HG02642 (cell line): ENCODE results near the gene AUTS2.

Experiments used
- ATAC-seq: cut with Tn5 transposase; IDR thresholded peaks from one replicate; pipeline ENCODE4 v1.9.1; 2021; ENCODE audit warnings: mild to moderate bottlenecking; ENCODE audit not compliant: unreplicated experiment, poor library complexity

The AUTS2 gene

GRCh38 chr7:70132226-70132851 lies 534.1 kb downstream of the AUTS2 start:
- ATAC-seq: no peak

GRCh38 chr7:70132852-70133690 lies 534.8 kb downstream of the AUTS2 start:
- no peak for ATAC-seq

GRCh38 chr7:70134029-70134770 lies 535.9 kb downstream of the AUTS2 start:
- ATAC-seq: no peak

- ATAC-seq: no peak
These were observed 537.4 kb downstream of the AUTS2 start for GRCh38 chr7:70135656-70136055.

GRCh38 chr7:70137126-70137525 lies 538.9 kb downstream of the AUTS2 start:
- ATAC-seq: no peak

- no peak for ATAC-seq
These were observed 544.1 kb downstream of the AUTS2 start for GRCh38 chr7:70142247-70142932.

- ATAC-seq: no peak
These were observed 545.1 kb downstream of the AUTS2 start for GRCh38 chr7:70143075-70144044.

GRCh38 chr7:70148997-70149396 lies 550.7 kb downstream of the AUTS2 start:
- no peak for ATAC-seq

GRCh38 chr7:70152313-70152712 lies 554.0 kb downstream of the AUTS2 start:
- ATAC-seq: no peak

GRCh38 chr7:70153933-70154332 lies 555.7 kb downstream of the AUTS2 start:
- ATAC-seq: no peak

GRCh38 chr7:70154521-70155180 lies 556.4 kb downstream of the AUTS2 start:
- ATAC-seq: no peak

GRCh38 chr7:70156057-70156456 lies 557.8 kb downstream of the AUTS2 start:
- no peak for ATAC-seq

GRCh38 chr7:70159121-70159520 lies 560.8 kb downstream of the AUTS2 start:
- ATAC-seq: no peak

GRCh38 chr7:70165477-70166170 lies 567.3 kb downstream of the AUTS2 start:
- ATAC-seq: no peak

GRCh38 chr7:70171369-70171920 lies 573.2 kb downstream of the AUTS2 start:
- ATAC-seq: no peak

GRCh38 chr7:70177166-70177565 lies 578.9 kb downstream of the AUTS2 start:
- no peak for ATAC-seq

- ATAC-seq: no peak
These were observed 579.9 kb downstream of the AUTS2 start for GRCh38 chr7:70178211-70178610.

- ATAC-seq: no peak
These were observed 580.5 kb downstream of the AUTS2 start for GRCh38 chr7:70178787-70179186.
